Stimulated activated CD4-positive, alpha-beta T cell treated with anti-CD3 and anti-CD28 coated beads, Interleukin-2, amount 100 ng/mL, for 4 hours (primary cell): ENCODE data around the gene ALPL.
"Not testable (repeated sequence)": the region's sequence is repeated elsewhere in the genome, so short reads cannot be mapped to it uniquely, and the experiment has no call there.

Experiments used
- DNase-seq: peaks from one replicate; pipeline ENCODE4 v3.0.0-alpha.2; 2020; ENCODE audit warnings: low read depth

ALPL gene

DNA sequence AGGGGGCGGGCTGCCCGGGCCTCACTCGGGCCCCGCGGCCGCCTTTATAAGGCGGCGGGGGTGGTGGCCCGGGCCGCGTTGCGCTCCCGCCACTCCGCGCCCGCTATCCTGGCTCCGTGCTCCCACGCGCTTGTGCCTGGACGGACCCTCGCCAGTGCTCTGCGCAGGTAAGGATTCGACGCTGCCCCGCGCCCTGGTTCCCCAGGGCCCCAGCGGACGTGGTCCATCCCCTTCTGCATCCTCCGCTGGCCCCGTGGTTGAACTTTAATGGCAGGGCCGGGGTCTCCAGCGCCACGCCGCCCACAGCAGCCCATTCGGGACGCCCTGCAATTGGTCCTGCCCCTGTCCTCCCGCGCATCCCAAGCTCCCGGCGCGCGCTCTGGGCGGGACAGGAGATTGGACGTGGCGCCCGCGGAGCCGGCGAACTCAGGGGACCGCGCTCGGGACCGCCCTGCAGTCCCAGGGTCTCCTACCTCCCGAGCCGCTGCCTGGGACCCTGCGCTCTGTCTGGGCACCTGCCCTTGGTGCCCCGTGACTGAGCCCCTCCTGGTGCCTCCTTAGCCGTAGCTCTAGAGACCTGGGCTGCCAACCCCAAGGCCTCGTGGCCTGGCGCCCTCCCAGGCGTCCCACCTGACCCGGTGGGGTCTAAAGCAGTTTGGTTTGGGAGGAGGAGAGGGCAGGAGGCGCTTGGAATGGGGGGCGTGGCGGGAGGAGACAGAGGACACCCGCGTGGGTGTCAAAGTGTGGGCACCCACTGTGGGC lies at the start of gene ALPL:
Gene ALPL (plus strand): TSS at position 73 of the 762 bp plus-strand sequence. CDS start 44,659 bp downstream, outside the sequence.
- DNase-seq, result no peak

DNA sequence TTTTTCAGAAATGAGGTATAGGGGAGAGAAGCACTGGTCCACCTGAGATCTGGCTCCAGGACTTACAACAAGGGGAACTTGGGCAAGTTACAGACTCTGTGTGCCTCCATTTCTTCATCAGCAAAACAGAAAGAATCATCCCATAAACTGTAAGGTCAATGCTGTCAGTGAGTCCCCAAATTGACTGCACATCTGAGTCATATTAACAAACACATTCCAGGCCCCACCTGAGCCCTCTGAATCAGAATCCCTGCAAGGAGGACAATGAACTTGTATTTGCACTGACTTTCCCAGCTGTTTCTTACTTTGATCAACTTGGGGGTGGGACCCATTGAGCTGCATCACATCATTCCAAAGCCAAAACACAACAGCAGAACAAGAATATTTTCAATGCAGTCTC lies 44.1 kb upstream of the ALPL start:
- not testable (repeated sequence) for DNase-seq

DNA sequence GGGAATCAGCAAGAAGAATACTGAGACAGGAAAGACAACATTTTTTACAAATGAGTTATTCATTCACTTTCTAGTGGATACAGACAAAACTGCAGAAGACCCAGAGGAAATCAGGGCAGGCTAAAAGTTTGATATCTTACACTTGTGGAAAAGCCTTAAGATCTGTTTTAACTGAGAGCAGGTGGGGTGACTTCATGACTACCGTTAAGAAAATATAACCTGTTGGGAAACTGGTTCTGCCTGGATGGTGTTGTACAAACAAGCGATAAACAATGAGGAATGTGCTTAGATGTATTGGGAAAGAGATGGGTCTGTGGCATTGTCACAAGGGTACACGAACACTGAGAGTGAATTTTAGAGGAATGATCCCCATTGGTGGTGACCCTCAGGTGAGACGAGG lies 41.3 kb upstream of the ALPL start:
- not testable (repeated sequence) for DNase-seq

DNA sequence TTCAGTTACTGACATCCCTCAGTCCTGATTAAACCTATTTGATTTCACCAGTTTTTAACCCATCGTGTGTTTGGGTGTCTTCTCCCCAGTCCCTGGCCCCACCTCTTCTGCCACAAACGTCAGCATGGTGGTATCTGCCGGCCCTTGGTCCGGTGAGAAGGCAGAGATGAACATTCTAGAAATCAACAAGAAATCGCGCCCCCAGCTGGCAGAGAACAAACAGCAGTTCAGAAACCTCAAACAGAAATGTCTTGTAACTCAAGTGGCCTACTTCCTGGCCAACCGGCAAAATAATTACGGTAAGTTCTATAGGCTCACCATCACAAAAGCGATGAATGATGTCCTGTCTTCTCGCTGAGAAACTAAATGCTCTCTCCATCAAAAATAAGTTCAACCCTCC lies 40.6 kb upstream of the ALPL start:
- no peak for DNase-seq

DNA sequence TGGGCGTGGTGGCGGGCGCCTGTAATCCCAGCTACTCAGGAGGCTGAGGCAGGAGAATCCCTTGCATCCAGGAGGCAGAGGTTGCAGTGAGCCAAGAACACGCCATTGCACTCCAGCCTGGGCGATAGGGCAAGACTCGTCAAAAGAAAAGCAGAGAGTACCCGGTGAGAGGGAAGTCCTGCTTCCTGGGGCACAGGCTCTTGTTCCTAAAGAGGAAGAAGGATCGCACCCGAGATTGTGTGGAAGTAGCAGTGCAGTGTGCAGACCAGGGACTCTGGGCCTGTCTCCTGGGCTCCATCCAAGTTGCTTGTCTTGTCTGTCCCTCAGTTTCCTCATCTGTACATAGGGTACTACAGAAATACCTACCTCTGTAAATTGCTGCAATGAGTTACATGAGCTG lies 39.6 kb upstream of the ALPL start:
- DNase-seq, result no peak

DNA sequence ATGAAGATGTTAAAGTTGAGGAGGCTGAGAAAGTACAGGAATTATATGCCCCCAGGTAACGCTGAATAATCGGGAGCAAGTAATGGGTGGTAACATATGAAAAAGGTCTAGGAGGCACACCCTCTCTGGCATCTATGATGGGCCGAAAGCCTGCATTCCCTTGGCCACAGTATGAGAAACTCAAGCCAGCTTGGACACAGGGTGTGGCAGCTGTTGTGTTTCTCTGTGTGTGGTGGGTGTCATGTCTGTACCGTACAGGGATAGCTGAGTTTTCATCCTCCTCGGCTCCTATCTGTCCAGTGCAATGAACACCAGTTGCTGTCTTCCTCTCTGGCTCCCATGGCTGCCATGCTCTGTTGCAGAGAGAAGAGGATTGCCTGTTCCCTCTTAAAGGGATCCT lies 36.4 kb upstream of the ALPL start:
- DNase-seq, result no peak

DNA sequence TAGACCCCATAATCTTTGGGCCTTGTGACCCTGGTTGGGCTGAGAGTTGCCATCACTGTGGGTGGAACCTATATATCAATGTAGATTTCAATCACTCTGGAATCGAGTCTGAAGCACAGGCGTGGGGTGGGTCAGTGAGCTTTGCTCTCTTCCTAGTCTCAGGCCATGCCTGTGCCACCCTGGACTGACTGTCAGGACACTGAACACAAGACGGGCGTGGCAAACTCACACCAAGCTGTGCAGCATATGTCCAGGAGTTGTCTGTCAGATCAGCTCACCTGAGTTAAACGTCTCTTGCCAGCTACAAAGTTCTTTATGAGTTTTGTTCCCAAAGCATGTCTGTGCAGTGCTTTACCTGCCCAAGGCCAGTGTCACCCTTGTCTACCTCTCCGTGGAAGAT lies 30.9 kb upstream of the ALPL start:
- no peak for DNase-seq

DNA sequence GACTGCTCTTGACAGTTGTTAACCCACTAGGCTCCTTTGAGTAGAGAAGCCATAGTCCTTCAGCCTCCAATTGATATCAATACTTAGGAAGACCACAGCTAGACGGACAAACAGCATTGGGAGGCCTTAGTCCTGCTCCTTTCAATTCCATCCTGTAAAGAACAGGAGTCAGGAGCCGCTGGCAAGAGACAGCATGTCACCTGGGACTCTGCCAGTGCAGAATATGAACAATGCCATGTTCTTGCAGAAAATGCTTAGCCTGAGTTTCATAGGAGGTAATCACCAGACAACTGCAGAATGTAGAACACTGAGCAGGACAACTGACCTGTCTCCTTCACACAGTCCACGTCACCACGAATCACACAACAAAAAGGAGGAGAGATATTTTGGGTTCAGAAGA lies 25.3 kb upstream of the ALPL start:
- DNase-seq, result not testable (repeated sequence)

DNA sequence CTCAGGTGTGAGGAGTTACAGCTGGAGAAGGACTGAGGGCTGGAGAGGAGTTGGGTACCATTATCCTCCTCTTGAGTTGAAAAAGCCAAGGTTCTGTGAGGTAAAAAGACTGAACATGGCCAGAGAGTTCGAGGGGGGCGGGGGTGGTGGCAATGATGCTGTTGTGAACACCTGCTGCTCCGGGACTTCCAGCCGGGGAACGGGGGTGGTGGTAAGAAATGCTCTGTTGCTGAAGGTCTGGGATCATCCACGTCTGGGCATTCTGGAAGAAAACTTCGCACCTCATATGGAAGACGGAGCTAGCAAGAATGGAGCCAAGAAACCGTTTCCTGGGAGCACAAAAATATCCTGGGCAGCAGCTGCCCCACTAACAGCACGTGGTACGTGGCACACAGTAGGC lies 20.1 kb upstream of the ALPL start:
- DNase-seq, result no peak

DNA sequence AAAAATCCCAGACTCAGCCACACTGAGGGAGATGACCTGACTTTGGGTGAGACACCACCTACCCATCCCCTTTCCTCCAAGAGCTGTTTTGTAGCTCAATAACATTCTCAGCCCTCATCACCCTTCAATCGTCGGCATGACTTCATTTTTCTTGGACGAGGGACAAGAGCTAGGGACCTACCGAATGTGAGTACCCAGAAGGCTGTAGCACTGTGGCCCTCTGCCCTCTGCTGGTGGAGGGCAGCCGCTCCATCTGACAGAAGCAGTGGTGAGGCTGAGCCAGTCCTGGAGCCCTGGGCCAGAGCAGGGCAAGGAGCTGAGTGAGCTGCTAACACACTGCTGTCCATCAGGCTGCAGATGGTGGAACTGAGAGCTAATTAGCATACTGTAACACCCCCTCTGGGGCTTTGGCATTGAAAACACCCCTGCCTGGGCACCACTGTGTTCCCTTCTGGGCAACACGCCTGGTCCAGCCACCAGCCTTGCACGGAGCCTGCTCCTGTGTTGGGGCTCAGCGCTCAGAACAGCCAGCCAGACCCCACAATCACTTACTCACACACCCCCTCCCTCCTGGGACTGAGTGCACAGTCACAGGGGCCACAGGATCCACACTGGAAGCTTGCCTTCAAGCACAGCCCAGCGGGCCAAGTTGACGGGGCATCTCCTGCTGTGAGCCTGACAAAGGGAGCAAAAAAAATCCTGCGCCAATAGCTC lies 18.3 kb upstream of the ALPL start:
- no peak for DNase-seq

DNA sequence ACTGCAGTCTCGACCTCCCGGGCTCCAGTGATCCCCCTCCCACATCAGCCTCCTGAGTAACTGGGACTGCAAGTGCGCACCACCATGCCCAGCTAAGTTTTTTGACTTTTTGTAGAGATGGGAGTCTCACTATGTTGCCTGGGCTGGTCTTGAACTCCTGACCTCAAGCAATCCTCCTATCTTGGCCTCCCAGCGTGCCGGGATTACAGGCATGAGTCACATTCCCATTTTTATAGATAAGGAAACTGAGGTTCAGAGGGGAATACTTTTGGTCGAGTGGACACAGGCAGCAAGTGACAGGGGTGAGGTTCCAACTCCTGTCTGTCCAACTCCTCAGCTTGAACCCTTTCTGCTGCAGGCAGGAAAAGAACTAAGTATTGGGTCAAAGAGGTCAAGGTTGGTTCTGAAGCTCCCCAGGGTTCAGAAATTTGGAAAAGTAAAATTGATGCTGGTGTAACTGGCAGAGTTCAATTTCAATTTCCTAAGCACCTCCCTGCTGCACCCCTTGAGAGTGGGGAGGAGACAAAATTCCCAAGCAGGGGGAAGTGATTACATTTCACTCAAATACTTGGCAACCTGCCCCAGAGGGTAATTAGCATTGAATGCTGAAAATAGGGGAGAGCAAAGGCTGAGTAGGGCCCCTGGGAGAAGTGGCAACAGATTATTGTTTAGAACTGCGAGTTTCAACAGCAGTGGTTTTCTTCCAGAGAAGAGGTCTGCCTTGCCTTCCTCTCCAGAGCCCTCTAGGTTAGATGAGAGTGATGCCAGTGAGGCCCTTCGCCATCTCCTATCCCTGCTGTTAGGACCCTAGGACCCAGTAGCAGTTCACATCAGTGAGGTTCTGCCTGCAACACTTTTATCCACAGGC lies 17.5 kb upstream of the ALPL start:
- DNase-seq, result no peak

DNA sequence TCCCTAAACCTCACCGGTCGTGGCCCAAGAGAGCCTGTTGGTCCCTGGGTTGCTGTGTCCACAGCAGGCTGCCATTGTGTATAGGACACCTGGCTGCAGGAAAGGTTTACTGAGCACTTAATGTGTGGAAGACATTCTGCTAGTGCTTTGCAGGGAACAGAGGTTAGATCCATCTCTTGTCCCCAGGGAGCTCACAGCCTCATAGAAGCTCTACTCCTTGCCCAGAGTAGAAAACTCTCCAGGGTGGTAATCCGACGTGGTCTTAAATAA lies 16.9 kb upstream of the ALPL start:
- DNase-seq, result no peak

DNA sequence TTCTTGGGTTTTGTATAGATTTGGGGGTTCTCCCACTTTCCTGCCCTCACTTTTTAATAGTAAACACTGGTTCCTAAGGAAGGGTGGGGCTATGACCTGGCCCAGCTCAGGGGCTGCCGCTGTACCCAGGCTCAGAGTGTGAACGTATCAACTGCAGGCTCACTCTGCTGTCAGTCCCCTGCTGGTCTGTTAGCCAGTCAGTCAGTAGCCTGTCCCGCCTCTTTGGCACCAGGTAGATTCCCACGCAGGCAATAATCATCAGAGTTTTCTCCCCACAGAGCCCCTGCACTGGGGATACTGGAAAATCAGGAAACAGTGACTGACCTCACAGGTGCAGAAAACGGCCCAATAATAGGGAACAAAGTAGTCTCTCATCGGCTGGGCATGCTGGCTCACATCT lies 15.0 kb upstream of the ALPL start:
- DNase-seq, result no peak

DNA sequence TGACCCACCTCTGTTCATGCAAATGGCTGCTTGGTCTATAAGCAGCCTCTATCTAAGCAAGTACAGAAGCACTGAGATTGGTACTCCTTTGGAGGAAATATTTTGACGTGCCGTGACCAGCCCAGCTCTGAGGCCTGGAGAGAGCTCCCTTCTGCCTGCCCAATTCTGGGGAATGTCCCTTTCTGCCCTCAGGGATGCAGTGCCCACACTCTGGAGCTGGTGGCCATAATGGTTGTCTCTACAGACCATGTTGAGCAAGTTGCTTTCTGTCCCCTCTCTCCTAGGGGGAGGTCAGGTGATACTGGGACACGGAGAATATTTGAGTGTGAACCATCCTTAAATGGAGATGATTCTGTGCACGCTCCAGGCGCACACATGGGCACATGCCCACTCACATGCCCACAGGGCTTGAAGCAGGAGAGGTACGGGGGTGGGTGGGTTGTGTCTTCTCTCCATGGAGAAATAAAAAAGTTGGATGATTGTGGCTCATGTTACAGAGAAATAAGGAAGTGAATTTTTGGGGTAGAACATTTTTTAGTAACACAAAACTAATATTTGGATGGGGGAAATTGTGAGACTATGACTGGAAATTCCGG lies 13.9 kb upstream of the ALPL start:
- DNase-seq, result no peak

DNA sequence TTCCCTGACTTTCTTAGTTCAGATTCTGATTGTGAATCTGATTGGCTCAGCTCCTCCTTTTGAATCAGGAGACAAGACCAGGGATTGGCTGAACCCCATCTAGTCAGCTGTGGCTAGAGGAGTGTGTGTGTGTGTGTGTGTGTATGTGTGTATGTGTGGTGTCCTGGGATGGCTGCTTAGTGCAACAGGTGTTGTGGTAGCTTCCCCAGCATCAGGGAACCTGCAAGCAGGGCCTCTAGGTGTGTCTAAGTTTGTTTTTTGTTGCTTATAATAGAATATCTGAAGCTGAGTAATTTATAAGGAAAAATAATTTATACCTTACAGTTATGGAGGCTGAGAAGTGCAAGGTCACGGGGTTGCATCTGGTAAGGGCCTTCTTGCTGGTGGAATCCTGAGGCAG lies 13.2 kb upstream of the ALPL start:
- no peak for DNase-seq

GRCh38 chr1:21496886-21497285 lies 12.3 kb upstream of the ALPL start:
- DNase-seq, result no peak

DNA sequence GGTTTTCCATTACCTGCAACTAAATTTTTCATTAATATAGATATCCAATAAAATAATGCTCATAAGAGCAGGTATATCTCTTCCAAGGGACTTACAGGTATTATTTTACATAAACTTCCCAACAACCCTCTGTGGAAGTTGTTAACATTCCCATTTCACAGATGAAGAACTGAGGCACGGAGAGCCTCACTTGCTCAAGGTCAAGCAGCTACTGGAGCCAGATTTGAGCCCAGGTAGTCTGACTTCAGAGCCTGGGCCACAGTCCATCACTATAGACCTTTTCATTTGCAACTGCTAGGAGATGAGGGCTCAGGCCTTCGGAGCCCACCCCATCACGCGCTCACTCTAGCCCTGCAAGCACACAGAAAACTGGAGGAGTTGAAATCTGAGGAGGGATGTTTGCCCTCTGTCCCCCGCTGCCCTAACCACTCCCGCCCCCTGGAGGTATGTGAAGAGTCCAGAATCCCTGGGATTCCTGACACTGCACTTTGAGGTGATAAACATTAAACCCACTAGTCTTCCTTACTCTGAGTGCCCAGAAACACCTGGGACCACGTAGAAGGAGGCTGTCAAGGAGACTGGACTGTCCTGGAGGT lies 11.7 kb upstream of the ALPL start:
- DNase-seq, result no peak

DNA sequence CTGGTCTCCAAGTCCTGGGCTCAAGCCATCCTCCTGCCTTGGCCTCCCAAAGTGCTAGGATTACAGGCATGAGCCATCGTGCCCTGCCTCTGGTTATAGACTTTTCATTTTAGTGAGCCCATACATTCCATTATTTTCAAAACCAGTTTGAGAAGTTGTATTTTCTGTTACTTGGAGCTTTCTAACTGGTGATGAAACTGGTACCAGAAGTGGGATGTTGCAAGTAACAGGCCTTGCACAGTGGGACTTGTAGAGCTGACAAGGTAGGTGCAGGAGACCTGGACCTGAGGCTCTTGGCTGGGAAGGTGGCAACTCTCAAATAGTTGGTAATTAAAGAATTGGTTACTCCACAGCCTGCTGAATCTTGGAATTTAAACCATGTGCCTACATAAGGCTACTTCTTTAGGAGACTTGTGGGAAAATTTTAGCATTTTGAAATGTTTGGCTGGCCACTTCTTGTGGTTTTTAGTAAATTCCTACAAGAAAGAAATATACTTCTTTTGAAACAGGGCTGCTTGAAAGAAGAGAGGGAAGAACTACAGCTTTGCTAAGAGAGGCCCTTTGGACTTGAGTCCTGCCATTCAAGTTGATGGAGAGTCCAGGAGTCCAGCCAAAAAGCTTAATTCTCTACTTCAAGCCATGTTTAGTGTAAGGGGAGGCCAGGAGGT lies 9.8 kb upstream of the ALPL start:
- no peak for DNase-seq

- DNase-seq, result no peak
Observed at GRCh38 chr1:21503706-21504377, 5.4 kb upstream of the ALPL start.

- no peak for DNase-seq
Observed at GRCh38 chr1:21506804-21507203, 2.4 kb upstream of the ALPL start.
